Activated CD8-positive, alpha-beta memory T cell treated with anti-CD3 and anti-CD28 coated beads, Interleukin-2, amount 10 ng/mL, durations not matched to agents 7 days and 5 days (primary cell): ENCODE data around the gene YWHAE. TPM values are rescaled to one million over a fixed set of nuclear protein-coding genes. Genes with fewer than 3 reads are reported as not detected.
"Not testable (repeated sequence)": the region's sequence is repeated elsewhere in the genome, so short reads cannot be mapped to it uniquely, and the experiment has no call there.

Experiments used
- ATAC-seq: fragments of 150-1000 bp; cut with Tn5 transposase; one replicate; pipeline ENCODE4 v1.10.0; 2021; ENCODE audit warnings: moderate library complexity
- CTCF ChIA-PET: fragments of 350-600 bp; sonication (Branson Sonifier 250); formaldehyde crosslinking; loops from one replicate; lab custom pipeline; 2021; ENCODE audit warnings: antibody characterized with exemption; lab: Charles Lee
- DNase-seq: peaks from one replicate; pipeline ENCODE4 v3.0.0-alpha.2; 2020
- H3K27ac Mint-ChIP-seq: one replicate; pipeline ENCODE4 v1.8.0; 2021; ENCODE audit warnings: mild to moderate bottlenecking, mixed read lengths
- H3K27me3 Mint-ChIP-seq: one replicate; pipeline ENCODE4 v1.8.0; 2021; ENCODE audit warnings: mixed read lengths
- H3K36me3 Mint-ChIP-seq: one replicate; pipeline ENCODE4 v1.8.0; 2021; ENCODE audit warnings: mild to moderate bottlenecking, mixed read lengths
- H3K4me1 Mint-ChIP-seq: one replicate; pipeline ENCODE4 v1.8.0; 2021; ENCODE audit warnings: mixed read lengths
- H3K4me3 Mint-ChIP-seq: one replicate; pipeline ENCODE4 v1.8.0; 2021; ENCODE audit warnings: mild to moderate bottlenecking, moderate library complexity, mixed read lengths
- H3K9me3 Mint-ChIP-seq: one replicate; pipeline ENCODE4 v1.8.0; 2022; ENCODE audit warnings: low read depth, mixed read lengths
- total RNA-seq, 2 experiments: library from RNA; stranded (reverse); gene quantifications; one replicate each; pipeline ENCODE4 v1.2.3, GENCODE V29; 2021

YWHAE gene
- total RNA-seq: 100 to 1,000 TPM; 341 to 452 TPM

GRCh38 chr17:1399679-1400512 is at the start of gene YWHAE:
Gene YWHAE (minus strand): TSS chr17:1400222. CDS start chr17:1400110, 112 bp downstream.
- peaks cover 25% of the 10 kb centered on the region for H3K4me1 Mint-ChIP-seq
- peak within 1 kb of the TSS; percentile 95 for H3K4me3 Mint-ChIP-seq
- ATAC-seq: peak; percentile 95
- peak; percentile 98 for DNase-seq
- no peaks in the 10 kb centered on the region for H3K9me3 Mint-ChIP-seq
- CTCF ChIA-PET: interaction anchor here (0.7 to 2.9 kb wide), 5 partner anchors 9 to 820 kb away, joined by 3 to 18 read pairs (median 4); partner anchors contain the start of gene INPP5K
- H3K27me3 Mint-ChIP-seq: no peaks in the 10 kb centered on the region
- H3K27ac Mint-ChIP-seq: peak within 1 kb of the TSS; percentile 97
- H3K36me3 Mint-ChIP-seq: peaks cover 29% of the 10 kb centered on the region

- CTCF ChIA-PET: interaction anchor here (0.9 to 1.4 kb wide), 3 partner anchors 60 to 84 kb away, joined by 3 to 5 read pairs (median 3); no protein-coding TSS in a partner anchor
- Mint-ChIP-seq H3K4me3 (no peak overlapping the region), H3K9me3 (no peaks in the 10 kb centered on the region), H3K27me3 (no peaks in the 10 kb centered on the region), H3K36me3 (peaks cover 21% of the 10 kb centered on the region), H3K4me1 (peaks cover 33% of the 10 kb centered on the region), H3K27ac (no peak overlapping the region)
- no peak for ATAC-seq
- no peak for DNase-seq
Observed at GRCh38 chr17:1449412-1449967, 49.5 kb upstream of the YWHAE start.

- CTCF ChIA-PET: interaction anchor here (0.7 to 1.1 kb wide), 2 partner anchors 31 to 82 kb away, joined by 3 to 4 read pairs; no protein-coding TSS in a partner anchor
- Mint-ChIP-seq H3K9me3 (no peaks in the 10 kb centered on the region), H3K4me1 (peaks cover 17% of the 10 kb centered on the region), H3K4me3 (no peak overlapping the region), H3K27ac (no peak overlapping the region), H3K36me3 (peaks cover 12% of the 10 kb centered on the region), H3K27me3 (no peaks in the 10 kb centered on the region)
- ATAC-seq (no peak), DNase-seq (no peak)
Observed at GRCh38 chr17:1447052-1447451, 47.0 kb upstream of the YWHAE start.

- no peak for DNase-seq
- Mint-ChIP-seq H3K4me3 (no peak overlapping the region), H3K4me1 (peaks cover 13% of the 10 kb centered on the region), H3K9me3 (no peaks in the 10 kb centered on the region), H3K36me3 (peaks cover 10% of the 10 kb centered on the region), H3K27me3 (no peaks in the 10 kb centered on the region), H3K27ac (no peak overlapping the region)
- CTCF ChIA-PET: no interaction called here
- no peak for ATAC-seq
Observed at GRCh38 chr17:1446201-1446600, 46.2 kb upstream of the YWHAE start.

GRCh38 chr17:1445695-1446094 is 45.7 kb upstream of the YWHAE start:
- H3K27ac Mint-ChIP-seq, H3K4me3 Mint-ChIP-seq, ATAC-seq, H3K36me3 Mint-ChIP-seq, CTCF ChIA-PET, H3K9me3 Mint-ChIP-seq, DNase-seq, H3K27me3 Mint-ChIP-seq: not testable (repeated sequence)
- peaks cover 13% of the 10 kb centered on the region for H3K4me1 Mint-ChIP-seq

GRCh38 chr17:1442721-1443120 is 42.7 kb upstream of the YWHAE start:
- not testable (repeated sequence) for H3K4me3 Mint-ChIP-seq, H3K27ac Mint-ChIP-seq, H3K4me1 Mint-ChIP-seq, ATAC-seq, H3K36me3 Mint-ChIP-seq, DNase-seq, H3K27me3 Mint-ChIP-seq, H3K9me3 Mint-ChIP-seq
- CTCF ChIA-PET: interaction anchor here (1.5 kb wide), 1 partner anchor 11 kb away, joined by 4 read pairs; no protein-coding TSS in a partner anchor

- CTCF ChIA-PET: no interaction called here
- peaks cover 7% of the 10 kb centered on the region for H3K4me1 Mint-ChIP-seq
- no peaks in the 10 kb centered on the region for H3K27me3 Mint-ChIP-seq
- no peaks in the 10 kb centered on the region for H3K9me3 Mint-ChIP-seq
- ATAC-seq: no peak
- peaks cover 2% of the 10 kb centered on the region for H3K36me3 Mint-ChIP-seq
- H3K27ac Mint-ChIP-seq: no peak overlapping the region
- no peak for DNase-seq
- no peak overlapping the region for H3K4me3 Mint-ChIP-seq
Observed at GRCh38 chr17:1442187-1442586, 42.2 kb upstream of the YWHAE start.

- no peaks in the 10 kb centered on the region for H3K9me3 Mint-ChIP-seq
- no peak for ATAC-seq
- H3K27me3 Mint-ChIP-seq: no peaks in the 10 kb centered on the region
- H3K36me3 Mint-ChIP-seq: peaks cover 10% of the 10 kb centered on the region
- no peak overlapping the region for H3K27ac Mint-ChIP-seq
- H3K4me3 Mint-ChIP-seq: no peak overlapping the region
- peaks cover 5% of the 10 kb centered on the region for H3K4me1 Mint-ChIP-seq
- no peak for DNase-seq
- CTCF ChIA-PET: no interaction called here
Observed at GRCh38 chr17:1440921-1441320, 40.9 kb upstream of the YWHAE start.

GRCh38 chr17:1438593-1439083 is 38.6 kb upstream of the YWHAE start:
- CTCF ChIA-PET: no interaction called here
- H3K4me3 Mint-ChIP-seq: no peak overlapping the region
- no peaks in the 10 kb centered on the region for H3K9me3 Mint-ChIP-seq
- peaks cover 5% of the 10 kb centered on the region for H3K4me1 Mint-ChIP-seq
- H3K27me3 Mint-ChIP-seq: no peaks in the 10 kb centered on the region
- H3K27ac Mint-ChIP-seq: no peak overlapping the region
- DNase-seq: no peak
- peaks cover 23% of the 10 kb centered on the region for H3K36me3 Mint-ChIP-seq
- ATAC-seq: no peak

- no peaks in the 10 kb centered on the region for H3K9me3 Mint-ChIP-seq
- no peak overlapping the region for H3K4me3 Mint-ChIP-seq
- peaks cover 19% of the 10 kb centered on the region for H3K4me1 Mint-ChIP-seq
- no peak overlapping the region for H3K27ac Mint-ChIP-seq
- DNase-seq (no peak), ATAC-seq (no peak)
- CTCF ChIA-PET: interaction anchor here (0.7 kb wide), 1 partner anchor 219 kb away, joined by 3 read pairs; no protein-coding TSS in a partner anchor
- no peaks in the 10 kb centered on the region for H3K27me3 Mint-ChIP-seq
- H3K36me3 Mint-ChIP-seq: peaks cover 38% of the 10 kb centered on the region
Observed at GRCh38 chr17:1435326-1435725, 35.3 kb upstream of the YWHAE start.

GRCh38 chr17:1434150-1434549 is 34.1 kb upstream of the YWHAE start:
- no peak for ATAC-seq
- DNase-seq: no peak
- H3K4me1 Mint-ChIP-seq: peaks cover 18% of the 10 kb centered on the region
- no peak overlapping the region for H3K27ac Mint-ChIP-seq
- no peak overlapping the region for H3K4me3 Mint-ChIP-seq
- CTCF ChIA-PET: interaction anchor here (0.7 kb wide), 1 partner anchor 173 kb away, joined by 3 read pairs; no protein-coding TSS in a partner anchor
- peaks cover 38% of the 10 kb centered on the region for H3K36me3 Mint-ChIP-seq
- no peaks in the 10 kb centered on the region for H3K9me3 Mint-ChIP-seq
- no peaks in the 10 kb centered on the region for H3K27me3 Mint-ChIP-seq

GRCh38 chr17:1431631-1432104 is 31.6 kb upstream of the YWHAE start:
- Mint-ChIP-seq H3K9me3 (no peaks in the 10 kb centered on the region), H3K27ac (no peak overlapping the region), H3K27me3 (no peaks in the 10 kb centered on the region), H3K36me3 (peaks cover 38% of the 10 kb centered on the region), H3K4me1 (peaks cover 14% of the 10 kb centered on the region), H3K4me3 (no peak overlapping the region)
- DNase-seq (no peak), ATAC-seq (peak; percentile 39)
- CTCF ChIA-PET: interaction anchor here (1.7 kb wide), 1 partner anchor 66 kb away, joined by 5 read pairs; no protein-coding TSS in a partner anchor

- no peak overlapping the region for H3K4me3 Mint-ChIP-seq
- CTCF ChIA-PET: interaction anchor here (0.7 to 1.5 kb wide), 3 partner anchors 58 to 207 kb away, joined by 3 read pairs; no protein-coding TSS in a partner anchor
Observed at GRCh38 chr17:1423456-1424135, 23.6 kb upstream of the YWHAE start.

More at GRCh38 chr17:1423456-1424135, 23.6 kb upstream of the YWHAE start:
- H3K9me3 Mint-ChIP-seq: no peaks in the 10 kb centered on the region
- peaks cover 2% of the 10 kb centered on the region for H3K4me1 Mint-ChIP-seq
- ATAC-seq: no peak
- peak overlapping the region; percentile 42 for H3K27ac Mint-ChIP-seq
- no peak for DNase-seq
- peaks cover 33% of the 10 kb centered on the region for H3K36me3 Mint-ChIP-seq
- H3K27me3 Mint-ChIP-seq: no peaks in the 10 kb centered on the region
